Measurements from ENCODE around the gene ASTN1.

GRCh38 chr1:177032434-177032833, 132.1 kb downstream of the ASTN1 start:
- TF ChIP-seq CTCF (IDR thresholded peaks at IDR 0.05) (no peak), POLR2A (IDR thresholded peaks at IDR 0.05) (no peak)

Measured in heart left ventricle (tissue), 13 donors.